ENCODE data around the gene RWDD4. TPM values are rescaled to one million over a fixed set of nuclear protein-coding genes. Genes with fewer than 3 reads are reported as not detected.
"Not testable (repeated sequence)": the region's sequence is repeated elsewhere in the genome, so short reads cannot be mapped to it uniquely, and the experiment has no call there.

The RWDD4 gene
- total RNA-seq, 1 experiment from 2014 or later = 37.9 TPM

GRCh38 chr4:183636503-183636902 is 22.5 kb downstream of the RWDD4 start:
- DNase-seq (ENCODE audit: low read depth) = no peak

- no peak for DNase-seq (ENCODE audit: low read depth)
These were observed 23.2 kb downstream of the RWDD4 start for GRCh38 chr4:183635741-183636140.

GRCh38 chr4:183635321-183635720 is 23.7 kb downstream of the RWDD4 start:
- no peak for DNase-seq (ENCODE audit: low read depth)

- no peak for DNase-seq (ENCODE audit: low read depth)
These were observed 25.2 kb downstream of the RWDD4 start for GRCh38 chr4:183633476-183634400.

- DNase-seq (ENCODE audit: low read depth) = no peak
These were observed 26.3 kb downstream of the RWDD4 start for GRCh38 chr4:183632689-183633088.

- DNase-seq (ENCODE audit: low read depth) = no peak
These were observed 27.3 kb downstream of the RWDD4 start for GRCh38 chr4:183631577-183632198.

GRCh38 chr4:183627979-183628588 is 30.9 kb downstream of the RWDD4 start:
- no peak for DNase-seq (ENCODE audit: low read depth)

- DNase-seq (ENCODE audit: low read depth) = not testable (repeated sequence)
These were observed 31.7 kb downstream of the RWDD4 start for GRCh38 chr4:183627286-183627685.

- no peak for DNase-seq (ENCODE audit: low read depth)
These were observed 32.8 kb downstream of the RWDD4 start for GRCh38 chr4:183626168-183626567.

- DNase-seq (ENCODE audit: low read depth) = no peak
These were observed 34.4 kb downstream of the RWDD4 start for GRCh38 chr4:183624548-183624947.

- no peak for DNase-seq (ENCODE audit: low read depth)
These were observed 37.1 kb downstream of the RWDD4 start for GRCh38 chr4:183621875-183622274.

- no peak for DNase-seq (ENCODE audit: low read depth)
These were observed 38.6 kb downstream of the RWDD4 start for GRCh38 chr4:183620421-183620820.

GRCh38 chr4:183618681-183619080 is 40.3 kb downstream of the RWDD4 start:
- no peak for DNase-seq (ENCODE audit: low read depth)

- DNase-seq (ENCODE audit: low read depth) = no peak
These were observed 41.9 kb downstream of the RWDD4 start for GRCh38 chr4:183617075-183617474.

GRCh38 chr4:183612329-183613250 is 46.4 kb downstream of the RWDD4 start:
- DNase-seq (ENCODE audit: low read depth) = no peak

GRCh38 chr4:183611210-183611830 is 47.7 kb downstream of the RWDD4 start:
- DNase-seq (ENCODE audit: low read depth) = no peak

- DNase-seq (ENCODE audit: low read depth) = no peak
These were observed 48.4 kb downstream of the RWDD4 start for GRCh38 chr4:183610613-183611012.

- DNase-seq (ENCODE audit: low read depth) = peak; percentile 58
These were observed 49.0 kb downstream of the RWDD4 start for GRCh38 chr4:183610033-183610432.

- DNase-seq (ENCODE audit: low read depth) = no peak
These were observed 49.8 kb downstream of the RWDD4 start for GRCh38 chr4:183609151-183609550.

GRCh38 chr4:183607894-183608293 is 51.1 kb downstream of the RWDD4 start:
- DNase-seq (ENCODE audit: low read depth) = no peak

- DNase-seq (ENCODE audit: low read depth) = peak; percentile 10
These were observed 56.4 kb downstream of the RWDD4 start for GRCh38 chr4:183602557-183603027.
